ENCODE results near the gene LCMT2. TPM values are rescaled to one million over a fixed set of nuclear protein-coding genes. Genes with fewer than 3 reads are reported as not detected.

The LCMT2 gene
- total RNA-seq, 6 donors from 2014 or later: 1.0 to 8.2 (median 6.3) TPM

DNA sequence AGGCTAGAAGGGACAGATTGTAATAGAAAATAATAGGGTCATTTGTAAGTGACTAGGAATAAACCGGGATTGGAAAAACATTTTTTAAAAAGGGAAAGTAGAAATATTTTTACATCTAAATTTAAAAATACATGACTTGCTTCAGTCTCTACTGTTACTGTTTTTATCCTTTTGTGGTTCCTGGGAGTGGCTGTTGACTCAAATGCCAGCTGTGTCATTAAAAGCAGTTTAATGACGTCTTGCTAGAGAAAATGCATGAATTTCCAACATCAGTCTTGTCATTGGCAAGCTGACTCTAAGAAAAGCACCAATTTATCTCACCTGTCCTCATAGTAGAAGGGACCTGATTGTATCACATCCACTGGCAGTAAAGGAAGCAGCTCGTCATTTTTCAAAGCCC, 16.7 kb upstream of the LCMT2 start:
- Histone ChIP-seq H3K4me1 (no peaks in the 10 kb centered on the region), H3K9me3 (no peaks in the 10 kb centered on the region), H3K27me3 (no peaks in the 10 kb centered on the region), H3K27ac (no peak overlapping the region), H3K36me3 (peaks cover 0 to 35% (median 9%) of the 10 kb centered on the region in 4 donors), H3K4me3 (no peak overlapping the region)
- 85 to 90% methylated on average over 3 of the region's 3 CpGs for WGBS, 2 donors
- TF ChIP-seq POLR2AphosphoS5 (IDR thresholded peaks at IDR 0.05): no peak
- TF ChIP-seq EP300 (IDR thresholded peaks at IDR 0.05): no peak
- TF ChIP-seq CTCF (IDR thresholded peaks at IDR 0.05): no peak
- TF ChIP-seq POLR2A (IDR thresholded peaks at IDR 0.05): no peak
- ATAC-seq (ENCODE audit: low FRiP score in 2 of 2): no peak
- no peak for DNase-seq

- 93 to 97% methylated on average over 2 of the region's 2 CpGs for WGBS, 2 donors
Measured at GRCh38 chr15:43346305-43346704, 15.9 kb upstream of the LCMT2 start.

GRCh38 chr15:43330780-43331087, 361 bp upstream of the LCMT2 start:
- H3K4me1 ChIP-seq: peaks cover 14 to 25% (median 23%) of the 10 kb centered on the region in 4 donors
- peak overlapping the region; percentile 60 to 89 (median 82) for H3K4me3 ChIP-seq
- H3K27me3 ChIP-seq: no peaks in the 10 kb centered on the region
- H3K9me3 ChIP-seq: no peaks in the 10 kb centered on the region
- no peak for DNase-seq
- peak overlapping the region; percentile 91 to 95 (median 94) for H3K27ac ChIP-seq
- TF ChIP-seq CTCF (IDR thresholded peaks at IDR 0.05) (no peak), POLR2A (IDR thresholded peaks at IDR 0.05) (no peak), POLR2AphosphoS5 (IDR thresholded peaks at IDR 0.05) (no peak), EP300 (IDR thresholded peaks at IDR 0.05) (no peak)
- WGBS, 2 donors: 6 to 10% methylated on average over 3 to 7 of the region's 7 CpGs
- ATAC-seq (ENCODE audit: low FRiP score in 2 of 2): peak in 1 of 2 donors; percentile 15
- H3K36me3 ChIP-seq: peaks cover 0 to 6% (median 0%) of the 10 kb centered on the region in 4 donors

More at GRCh38 chr15:43346305-43346704, 15.9 kb upstream of the LCMT2 start:
- no peaks in the 10 kb centered on the region for H3K9me3 ChIP-seq
- H3K4me3 ChIP-seq: no peak overlapping the region
- TF ChIP-seq CTCF (IDR thresholded peaks at IDR 0.05) (no peak), POLR2AphosphoS5 (IDR thresholded peaks at IDR 0.05) (no peak), POLR2A (IDR thresholded peaks at IDR 0.05) (no peak), EP300 (IDR thresholded peaks at IDR 0.05) (no peak)
- H3K27me3 ChIP-seq: no peaks in the 10 kb centered on the region
- no peaks in the 10 kb centered on the region for H3K4me1 ChIP-seq
- ATAC-seq (ENCODE audit: low FRiP score in 2 of 2) (no peak), DNase-seq (no peak)
- H3K36me3 ChIP-seq: peaks cover 0 to 35% (median 9%) of the 10 kb centered on the region in 4 donors
- H3K27ac ChIP-seq: no peak overlapping the region

DNA sequence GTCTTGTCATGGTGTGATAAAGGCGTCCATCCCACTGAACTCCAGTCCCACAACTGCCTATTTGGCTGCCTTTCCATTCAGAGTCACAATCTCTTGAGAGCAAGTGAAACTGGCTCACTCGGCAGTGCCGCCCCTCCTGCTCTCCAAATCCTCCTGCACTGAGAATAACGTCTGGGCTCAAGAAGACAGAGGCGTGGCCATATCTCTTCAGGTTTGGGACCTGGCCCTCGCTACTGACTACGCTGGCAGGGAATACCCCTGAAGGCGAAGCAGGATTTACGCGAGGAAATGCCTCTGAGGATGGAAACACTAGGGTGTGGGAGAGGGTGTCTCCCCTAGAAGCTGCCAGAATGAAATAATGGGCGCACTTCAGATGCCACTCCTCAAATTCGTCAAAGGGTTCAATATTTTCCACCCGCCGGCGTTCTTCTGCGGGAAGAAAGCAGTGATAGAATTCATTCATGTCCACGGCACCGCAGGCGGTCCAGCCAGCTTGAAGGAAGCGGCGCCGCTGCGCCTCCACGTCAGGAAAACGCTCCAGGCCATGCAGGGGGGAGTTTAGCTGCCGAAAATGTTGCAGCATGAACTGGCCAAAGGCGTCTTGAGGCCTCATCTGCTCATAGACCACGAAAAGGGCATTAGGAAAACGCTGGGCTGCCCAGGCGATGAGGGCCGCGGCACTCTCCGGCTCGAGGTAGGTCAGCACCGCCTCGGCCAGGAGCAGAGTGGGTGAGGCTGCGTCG, 985 bp downstream of the LCMT2 start:
- 19 to 41% methylated on average over 27 to 35 of the region's 38 CpGs for WGBS, 2 donors
- Histone ChIP-seq H3K27me3 (no peaks in the 10 kb centered on the region), H3K9me3 (no peaks in the 10 kb centered on the region), H3K36me3 (no peaks in the 10 kb centered on the region), H3K27ac (peak overlapping the region; percentile 91 to 95 (median 94)), H3K4me1 (peaks cover 14 to 25% (median 23%) of the 10 kb centered on the region in 4 donors), H3K4me3 (peak overlapping the region; percentile 60 to 89 (median 82))
- ATAC-seq (ENCODE audit: low FRiP score in 2 of 2): peak in 1 of 2 donors; percentile 22
- TF ChIP-seq EP300 (IDR thresholded peaks at IDR 0.05) (no peak), CTCF (IDR thresholded peaks at IDR 0.05) (no peak), POLR2AphosphoS5 (IDR thresholded peaks at IDR 0.05) (no peak), POLR2A (IDR thresholded peaks at IDR 0.05) (no peak)
- no peak for DNase-seq
